NCI-H1694 treated with DMSO at 0.1 percent for 48 hours (cell line): ENCODE measurements around the gene LARGE1.

Experiments used
- DNase-seq: peaks from one replicate; lab custom pipeline; 2025; lab: John Stamatoyannopoulos, UW

LARGE1 gene

DNA sequence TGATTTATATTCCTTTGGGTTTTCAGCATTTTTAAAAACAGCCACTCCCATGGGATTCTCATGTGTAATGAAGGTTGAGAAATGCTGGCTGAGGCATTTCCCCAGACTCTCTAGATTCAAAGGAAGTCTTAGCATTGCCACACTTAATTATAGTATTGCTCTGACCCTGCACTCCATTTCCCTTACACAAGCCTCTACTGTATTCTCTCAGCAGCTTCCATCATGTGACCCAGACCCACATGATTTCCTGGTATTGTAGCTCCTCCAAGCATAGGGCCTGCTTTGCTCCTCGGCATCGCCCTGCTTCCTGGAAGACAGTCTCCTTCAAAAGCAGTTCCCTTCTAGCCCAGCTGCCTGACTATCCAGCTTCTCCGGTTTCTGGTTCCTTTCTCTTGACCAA is 261.5 kb downstream of the LARGE1 start:
- DNase-seq: no peak

DNA sequence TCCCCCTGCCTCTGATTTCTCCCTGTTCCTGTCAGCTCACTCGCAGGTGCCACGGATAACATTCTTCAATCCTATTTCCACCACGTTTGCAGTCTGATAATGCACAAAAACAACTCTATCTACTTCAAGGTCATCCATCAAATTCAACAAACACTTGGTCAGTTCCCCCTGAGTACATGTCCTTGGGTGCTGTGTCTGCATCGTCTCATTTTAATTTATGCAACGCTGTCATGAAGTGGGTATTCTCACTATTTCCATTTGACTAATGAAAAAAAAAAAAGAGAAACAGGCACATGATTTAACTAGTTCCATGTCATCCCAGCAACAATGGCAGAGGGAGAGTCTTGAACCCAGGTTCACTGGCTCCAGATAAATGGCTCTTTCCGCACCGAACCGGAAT is 262.6 kb downstream of the LARGE1 start:
- DNase-seq: no peak

DNA sequence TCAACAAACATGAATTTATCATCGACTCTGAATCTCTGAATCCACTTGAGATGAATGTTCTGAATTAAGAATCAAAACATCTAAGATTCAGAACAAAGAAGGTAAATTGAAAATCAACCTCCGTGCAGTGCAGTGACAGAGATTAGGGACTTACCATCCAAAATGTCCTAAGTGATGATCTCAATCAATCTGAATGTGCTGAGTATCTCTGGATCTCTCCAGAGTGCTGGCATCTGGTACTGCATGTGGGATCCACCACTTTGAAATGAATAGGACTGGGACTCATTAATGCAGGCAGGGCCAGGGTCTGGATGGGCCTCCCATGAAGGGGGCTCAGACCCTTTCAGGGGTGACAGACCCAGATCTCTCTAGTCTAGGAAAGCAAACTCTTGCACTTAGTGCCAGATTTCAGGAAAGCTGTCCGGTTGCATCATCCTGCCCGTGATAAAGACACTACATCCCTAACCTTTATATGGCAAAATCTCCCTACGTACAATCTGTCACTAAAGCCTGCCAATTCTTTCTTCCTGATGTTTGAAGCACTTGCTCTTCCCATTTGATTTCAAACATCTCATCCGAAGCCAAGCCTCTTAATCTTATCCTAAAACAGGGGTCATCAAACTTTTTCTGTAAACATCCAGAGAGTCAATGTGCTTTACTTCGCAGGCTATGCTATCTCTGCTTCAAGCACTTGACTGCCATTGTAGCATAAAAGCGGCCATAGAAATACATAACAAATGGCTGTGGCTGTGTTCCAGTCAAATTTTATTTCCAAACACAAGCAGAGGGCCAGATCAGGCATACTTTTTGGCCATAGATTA is 263.3 kb downstream of the LARGE1 start:
- DNase-seq: no peak

DNA sequence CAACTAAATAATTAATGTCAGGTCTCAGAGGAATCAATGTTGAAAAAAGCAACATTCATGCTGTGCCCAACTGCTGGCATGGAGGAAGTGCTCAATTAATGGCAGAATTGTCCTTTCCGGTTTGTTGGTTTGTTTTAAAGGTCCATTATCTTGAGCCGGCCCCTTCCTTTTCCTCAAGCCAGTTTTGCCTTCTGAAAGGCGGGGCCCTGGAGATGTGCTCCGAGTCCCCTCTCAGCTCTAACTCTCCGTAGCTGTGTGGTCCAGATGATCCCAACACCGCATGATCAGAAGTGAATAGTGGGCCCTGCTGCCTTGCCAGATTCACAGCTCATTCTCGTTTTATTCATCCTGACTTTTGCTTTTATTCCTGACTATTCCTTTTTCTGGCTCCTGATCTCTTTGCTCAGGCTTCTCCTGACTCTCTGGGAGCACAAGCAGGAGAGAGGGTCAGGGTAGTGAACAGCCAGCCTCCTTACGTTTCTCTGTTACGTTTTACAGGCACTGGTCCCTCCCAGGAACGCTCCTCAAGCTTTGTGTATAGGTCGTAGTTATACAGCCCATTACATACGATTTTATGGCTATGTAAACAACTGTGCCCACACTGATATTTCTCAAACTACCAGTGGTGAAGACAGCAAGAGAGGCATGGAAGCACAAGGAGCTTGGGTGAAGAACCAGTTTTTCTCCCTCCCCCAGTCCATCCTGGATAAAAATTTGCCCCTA is 265.9 kb downstream of the LARGE1 start:
- DNase-seq: no peak

DNA sequence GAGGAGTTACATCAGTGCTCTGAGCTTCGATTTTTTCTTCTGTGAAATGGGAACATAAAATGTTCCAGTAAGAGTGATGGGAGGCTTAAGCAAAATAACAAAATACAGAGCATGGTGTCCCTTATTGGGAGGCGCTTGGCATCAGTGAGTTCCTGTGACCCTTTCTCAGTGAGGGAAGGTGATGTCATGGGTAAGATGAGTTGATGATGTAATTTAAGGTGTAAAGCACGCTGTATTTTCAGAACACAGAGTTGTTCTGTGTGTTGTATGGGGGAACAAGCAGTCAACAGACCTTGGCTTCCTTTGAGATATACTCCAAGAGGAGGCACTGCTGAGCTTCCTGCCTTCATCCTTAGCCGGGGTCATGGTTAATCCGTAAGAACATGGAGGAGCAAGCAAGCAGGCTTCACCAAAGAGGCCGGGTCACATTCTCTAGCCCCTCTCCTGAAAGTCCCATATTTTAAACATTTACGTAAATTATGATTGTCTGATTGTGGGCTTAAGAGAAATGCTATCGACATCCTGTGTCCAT is 266.7 kb downstream of the LARGE1 start:
- DNase-seq: no peak

DNA sequence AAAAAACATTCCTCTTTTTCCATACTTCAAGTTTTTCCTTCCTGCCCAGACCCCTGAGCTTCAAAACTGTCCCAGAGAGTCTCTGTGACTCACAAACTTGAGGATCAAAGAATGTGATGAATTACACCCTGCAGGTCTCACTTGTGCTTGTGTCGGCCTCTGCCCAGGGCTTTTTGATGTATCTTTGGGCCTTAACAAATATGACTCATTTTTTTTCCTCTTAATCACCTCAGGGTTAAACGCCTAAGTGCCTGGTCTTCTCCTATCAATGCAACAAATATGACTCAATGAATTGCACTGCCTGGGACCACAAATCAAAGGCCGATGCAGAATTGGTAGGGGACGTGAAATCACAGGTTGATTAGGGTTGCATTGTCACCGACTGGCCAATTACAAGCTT is 267.7 kb downstream of the LARGE1 start:
- no peak for DNase-seq

DNA sequence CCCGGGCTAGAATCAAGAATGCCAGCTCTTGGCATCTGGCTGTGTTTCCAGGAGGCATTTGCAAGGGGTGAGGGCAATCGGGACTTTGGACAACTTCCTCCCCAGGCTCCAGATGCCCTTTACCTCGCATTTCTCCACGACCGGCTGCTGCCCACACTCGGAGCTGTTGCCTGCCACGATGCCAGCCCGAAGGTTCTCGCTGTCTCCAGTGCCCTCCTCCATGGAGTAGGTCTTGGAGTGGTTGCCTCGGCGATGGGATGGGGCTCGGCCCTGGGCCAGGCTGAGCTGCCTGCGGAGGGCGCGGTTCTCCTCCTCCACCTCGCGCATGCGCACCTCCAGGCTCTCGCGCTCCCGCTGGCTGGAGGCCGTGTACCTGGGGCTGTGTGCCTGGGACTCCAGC is 270.0 kb downstream of the LARGE1 start:
- no peak for DNase-seq

DNA sequence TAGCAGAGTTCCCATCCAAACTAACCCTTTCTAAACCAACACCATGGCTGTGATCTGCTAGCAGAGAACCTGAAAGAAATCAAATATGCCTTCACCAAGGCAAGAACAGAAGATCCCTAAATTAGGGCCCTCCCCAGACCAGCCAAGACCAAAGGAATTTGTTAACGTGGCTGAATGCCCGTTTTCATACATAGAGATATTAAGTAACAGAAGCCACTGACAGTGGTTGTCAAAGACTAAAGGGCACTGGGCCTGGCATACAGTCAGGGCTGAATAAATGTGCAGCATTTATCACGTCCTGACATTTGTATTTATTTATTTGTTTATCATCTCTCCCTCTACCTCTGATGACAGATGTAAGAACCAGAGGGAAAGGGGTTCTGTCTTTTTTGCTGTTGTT is 271.8 kb downstream of the LARGE1 start:
- DNase-seq: no peak

DNA sequence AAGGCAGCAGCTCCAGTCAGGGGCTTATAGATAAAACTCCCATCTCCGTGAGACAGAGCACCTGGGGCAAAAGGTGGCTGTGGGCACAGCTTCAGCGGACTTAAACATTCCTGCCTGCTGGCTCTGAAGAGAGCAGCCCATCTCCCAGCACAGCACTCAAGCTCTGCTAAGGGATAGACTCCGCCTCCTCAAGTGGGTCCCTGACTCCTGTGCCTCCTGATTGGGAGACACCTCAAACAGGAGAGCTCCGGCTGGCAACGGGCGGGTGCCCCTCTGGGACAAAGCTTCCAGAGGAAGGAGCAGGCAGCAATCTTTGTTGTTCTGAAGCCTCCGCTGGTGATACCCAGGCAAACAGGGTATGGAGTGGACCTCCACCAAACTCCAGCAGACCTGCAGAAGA is 279.4 kb downstream of the LARGE1 start:
- DNase-seq: no peak

DNA sequence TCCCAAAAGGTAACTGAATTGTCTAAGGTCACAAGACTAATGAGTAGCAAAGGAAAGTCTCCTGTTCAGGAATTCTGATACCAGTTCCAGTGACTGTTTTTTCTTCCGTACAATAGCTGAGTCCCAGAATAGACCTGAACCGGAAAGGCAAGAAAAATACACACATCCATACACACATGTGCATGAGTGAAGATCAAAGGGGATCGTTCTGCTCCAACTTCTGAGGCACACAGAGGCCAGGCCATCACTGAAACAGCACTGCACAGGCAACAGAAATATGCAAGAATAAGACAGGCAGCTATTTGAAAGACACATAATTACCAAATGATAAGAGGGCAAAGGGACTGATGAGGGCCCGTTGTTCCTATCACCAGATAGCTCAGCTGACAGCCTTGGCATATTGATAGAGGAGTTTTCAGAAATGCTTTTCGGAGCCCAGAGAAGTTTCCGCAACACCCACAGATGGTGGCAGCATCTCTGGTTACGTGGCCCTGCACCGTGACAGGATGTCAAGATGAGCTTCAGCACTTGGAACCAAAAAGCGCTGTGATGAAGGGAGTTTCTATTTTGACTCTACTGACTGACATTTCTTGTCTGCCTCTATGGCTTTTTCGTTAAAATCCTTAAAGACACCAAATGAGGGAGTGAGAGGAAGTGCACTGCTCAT is 280.6 kb downstream of the LARGE1 start:
- DNase-seq: no peak

DNA sequence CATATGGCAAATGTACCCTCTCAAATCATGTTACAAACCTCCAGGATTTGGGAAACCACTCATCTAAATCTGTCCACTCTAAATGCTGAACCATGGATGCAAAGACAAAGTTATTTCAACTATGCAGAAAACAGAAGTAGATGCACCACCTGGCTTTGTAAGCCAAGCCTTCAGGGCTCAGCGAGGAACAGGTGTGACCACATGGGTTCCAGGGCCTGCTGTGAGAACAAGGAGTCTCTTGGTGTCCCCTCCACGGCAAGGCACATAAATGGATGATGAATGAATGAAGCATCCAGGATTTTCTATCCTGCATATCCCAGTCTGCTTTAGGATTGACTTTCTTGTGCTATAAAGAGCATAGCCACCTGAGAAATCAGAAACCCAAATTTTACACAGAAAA is 284.5 kb downstream of the LARGE1 start:
- no peak for DNase-seq

DNA sequence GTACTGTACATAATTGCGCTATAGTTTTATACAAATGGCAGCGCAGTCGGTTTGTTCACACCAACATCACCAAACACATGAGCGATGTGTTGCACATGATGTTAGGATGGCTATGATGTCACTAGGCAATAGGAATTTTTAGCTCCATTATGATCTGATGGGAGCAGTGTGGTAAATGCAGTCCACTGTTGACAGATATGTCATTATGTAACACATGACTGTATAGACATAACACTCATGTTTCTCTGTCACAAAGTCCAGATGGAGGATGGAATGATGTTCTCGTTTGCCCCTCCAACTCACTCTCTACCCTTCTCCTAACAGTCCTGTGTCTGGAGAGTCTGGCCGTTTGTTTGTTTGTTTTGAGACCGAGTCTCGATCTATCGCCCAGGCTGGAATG is 288.5 kb downstream of the LARGE1 start:
- no peak for DNase-seq

DNA sequence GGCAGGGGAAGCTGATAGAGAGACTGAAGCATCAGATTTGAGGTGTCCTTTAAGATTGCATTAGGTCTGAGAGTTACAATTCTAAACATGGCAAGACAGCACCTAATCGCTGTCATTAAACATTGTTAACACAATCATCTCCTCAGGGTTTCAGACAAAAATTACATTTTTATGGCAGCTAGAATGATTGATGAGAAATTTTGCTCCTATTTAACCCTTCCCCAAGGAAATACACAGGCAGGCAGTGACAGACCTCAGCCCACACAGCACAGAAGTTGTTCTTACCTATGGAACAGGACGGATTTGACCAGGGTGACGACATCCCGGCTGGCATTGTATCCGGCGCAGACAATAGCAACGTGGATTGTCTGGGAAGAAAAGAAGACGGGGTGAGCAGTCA is 294.3 kb downstream of the LARGE1 start:
- DNase-seq: no peak

DNA sequence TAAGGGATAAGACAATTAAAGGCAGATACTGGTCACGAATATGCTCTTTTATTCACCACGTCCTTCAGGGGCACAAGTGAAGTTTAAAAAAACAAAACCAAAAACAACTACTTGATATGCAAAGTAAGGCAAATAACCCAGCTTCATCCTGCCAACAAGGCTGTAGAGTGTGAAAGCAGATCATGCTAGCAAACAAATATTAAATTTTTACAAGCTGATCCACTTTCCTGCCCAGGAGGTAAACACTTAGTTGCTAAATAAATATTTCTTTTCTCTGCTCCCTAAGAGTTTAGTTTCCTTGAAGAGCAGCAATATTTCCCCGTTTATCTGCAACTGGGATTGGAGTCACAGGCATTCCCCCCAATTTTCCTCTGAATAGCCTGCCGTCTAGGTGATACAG is 300.2 kb downstream of the LARGE1 start:
- DNase-seq: no peak

DNA sequence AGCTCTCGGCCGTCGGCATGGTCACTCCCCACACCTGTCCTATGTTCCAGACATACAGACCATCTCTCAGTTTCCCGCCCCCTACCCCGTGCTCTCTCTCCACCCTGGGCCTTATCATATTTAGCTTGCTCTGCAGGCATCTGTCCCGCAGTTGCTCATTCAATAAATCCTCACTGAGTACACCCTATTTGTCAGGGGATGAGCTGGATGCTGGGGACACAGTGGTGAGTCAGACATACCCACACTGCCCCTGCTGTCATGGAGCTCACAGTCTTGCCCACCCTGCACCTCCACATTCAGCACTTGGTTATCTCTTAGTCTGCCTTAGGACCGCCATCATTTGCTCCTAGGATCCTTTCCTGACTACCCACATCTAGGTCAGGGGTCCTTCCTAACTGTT is 313.8 kb downstream of the LARGE1 start:
- DNase-seq: no peak

DNA sequence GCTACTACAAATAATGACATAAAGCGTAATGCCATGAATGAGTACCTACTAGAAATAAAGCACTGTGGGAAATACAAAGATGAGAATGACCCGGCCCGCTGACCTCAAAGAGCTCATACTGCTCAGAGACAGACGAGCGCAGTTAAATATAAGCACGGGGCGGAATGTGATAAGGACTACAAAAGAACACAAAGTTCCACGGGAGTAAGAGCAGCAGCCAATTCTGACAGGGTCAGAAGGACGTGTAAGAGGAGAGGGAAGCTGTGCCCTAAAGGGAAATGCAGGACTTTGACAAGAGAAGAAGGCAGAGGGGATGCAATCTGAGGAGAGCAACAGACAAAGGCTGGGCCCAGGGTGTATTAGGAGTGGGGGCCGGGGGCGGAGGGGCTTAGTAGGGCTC is 314.6 kb downstream of the LARGE1 start:
- no peak for DNase-seq

DNA sequence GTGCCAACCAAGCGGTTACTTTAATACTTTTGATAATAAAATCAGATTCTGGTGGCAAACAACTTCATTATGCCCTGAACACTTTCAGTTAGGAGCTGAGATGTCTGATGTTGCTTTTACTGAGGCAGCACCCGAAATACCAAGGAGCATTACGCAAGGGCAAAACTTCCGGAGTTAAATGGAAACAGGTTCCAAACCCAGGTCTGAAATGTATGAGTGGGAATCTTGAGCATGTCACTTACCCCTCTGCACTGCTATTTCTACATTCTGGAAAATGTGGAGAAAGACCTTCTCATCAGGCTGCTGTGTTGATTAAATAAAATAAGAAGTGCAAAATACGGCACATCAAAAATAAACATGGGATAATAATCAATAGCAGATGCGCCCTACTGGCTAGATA is 315.1 kb downstream of the LARGE1 start:
- no peak for DNase-seq

DNA sequence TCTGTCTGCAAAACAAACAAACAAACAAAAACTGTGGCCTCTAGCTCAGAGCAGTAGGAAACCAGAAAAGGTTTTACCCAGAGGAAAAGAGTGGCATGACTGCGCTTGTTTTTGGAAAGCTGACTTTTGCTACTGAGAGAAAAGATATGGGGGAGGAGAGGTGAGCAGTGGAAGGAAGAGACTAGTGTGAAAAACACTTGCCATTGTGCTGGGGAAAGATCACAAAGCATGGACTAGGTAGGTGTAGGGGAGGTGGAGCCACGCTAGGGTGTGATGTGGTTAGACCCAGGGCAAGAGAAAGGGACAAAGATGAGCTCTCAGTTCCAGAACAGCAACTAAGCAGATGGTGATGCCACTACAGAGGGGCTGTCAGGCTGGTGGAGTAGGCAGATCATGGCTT is 319.2 kb downstream of the LARGE1 start:
- no peak for DNase-seq

DNA sequence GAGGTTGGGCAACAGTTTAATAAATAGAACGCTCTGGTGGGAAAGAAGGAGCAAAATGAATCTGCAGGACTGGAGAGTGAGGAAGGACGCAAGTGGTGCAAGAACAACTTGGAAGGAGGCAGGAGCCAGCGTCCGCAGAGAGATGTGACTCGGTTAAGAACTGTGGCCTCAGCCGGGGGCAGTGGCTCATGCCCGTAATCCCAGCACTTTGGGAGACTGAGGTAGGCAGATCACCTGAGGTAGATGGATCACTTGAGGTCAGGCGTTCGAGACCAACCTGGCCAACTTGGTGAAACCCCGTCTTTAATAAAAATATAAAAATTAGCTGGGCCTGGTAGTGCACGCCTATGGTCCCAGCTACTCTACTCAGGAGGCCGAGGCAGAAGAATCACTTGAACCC is 319.7 kb downstream of the LARGE1 start:
- DNase-seq: no peak

DNA sequence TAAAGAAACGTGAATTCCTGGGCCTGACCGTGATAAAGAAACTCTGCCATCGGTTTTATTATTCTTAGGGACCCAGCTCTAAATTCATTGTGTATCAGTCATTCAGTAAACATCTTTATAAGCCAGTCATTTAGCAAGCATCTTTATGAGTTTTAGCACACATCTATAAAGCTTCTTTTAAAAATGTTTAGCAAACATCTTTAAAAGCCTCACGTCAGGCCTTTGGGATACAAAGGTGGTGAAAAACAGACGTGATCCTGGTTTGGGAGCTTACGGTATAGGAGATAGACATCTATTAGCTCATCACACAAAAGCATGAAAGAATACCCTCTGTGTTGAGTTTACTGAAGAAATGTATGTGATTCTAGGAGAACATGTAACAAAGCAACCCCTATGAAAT is 320.2 kb downstream of the LARGE1 start:
- DNase-seq: no peak

DNA sequence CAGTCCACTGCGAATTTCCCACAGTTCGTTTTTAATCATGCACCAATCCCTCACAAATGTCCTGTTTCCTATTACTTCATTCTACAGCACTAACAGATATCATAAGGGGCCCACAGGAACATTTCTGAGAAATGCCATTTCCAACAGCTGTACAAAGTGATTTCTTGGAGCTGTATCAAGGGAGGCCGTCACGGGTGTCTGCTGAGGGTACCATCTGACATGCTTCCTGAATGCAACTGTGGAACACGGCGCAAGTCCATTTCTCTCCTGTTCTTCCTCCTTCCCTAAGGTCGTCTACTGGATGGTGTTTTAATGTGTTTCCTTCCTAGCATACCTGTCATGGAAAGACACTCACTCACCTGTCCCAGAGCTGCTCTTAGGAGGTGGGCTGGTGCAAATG is 320.7 kb downstream of the LARGE1 start:
- no peak for DNase-seq

DNA sequence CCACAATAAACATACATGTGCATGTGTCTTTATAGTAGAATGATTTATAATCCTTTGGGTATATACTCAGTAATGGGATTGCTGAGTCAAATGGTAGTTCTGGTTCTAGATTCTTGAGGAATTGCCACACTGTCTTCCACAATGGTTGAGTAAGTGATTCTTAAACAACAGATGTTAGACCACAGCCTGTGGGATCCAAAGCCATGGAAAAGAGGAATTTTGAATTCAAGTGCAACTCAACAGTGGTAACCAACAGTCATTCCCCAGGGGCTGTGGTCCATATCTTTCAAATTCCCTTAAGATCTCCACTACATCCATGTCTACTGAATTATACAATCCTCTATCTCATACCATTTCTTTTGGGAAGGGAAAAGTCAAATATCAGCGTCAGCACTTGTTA is 321.5 kb downstream of the LARGE1 start:
- no peak for DNase-seq
